ENCODE results near the gene RECQL5.
A peak's percentile ranks its signal among the peaks of the same experiment; 100 is the strongest.

The RECQL5 gene

GRCh38 chr17:75664099-75664549 is 2.8 kb downstream of the RECQL5 start:
- TF ChIP-seq CTCF (IDR thresholded peaks at IDR 0.05; ENCODE audit: extremely low read depth, missing control alignments) = no peak
- peak; percentile 52 for DNase-seq (ENCODE audit: low spot score)

GRCh38 chr17:75662511-75662910 is 4.4 kb downstream of the RECQL5 start:
- DNase-seq (ENCODE audit: low spot score) = no peak
- no peak for TF ChIP-seq CTCF (IDR thresholded peaks at IDR 0.05; ENCODE audit: extremely low read depth, missing control alignments)

GRCh38 chr17:75661531-75661930 is 5.4 kb downstream of the RECQL5 start:
- no peak for DNase-seq (ENCODE audit: low spot score)
- TF ChIP-seq CTCF (IDR thresholded peaks at IDR 0.05; ENCODE audit: extremely low read depth, missing control alignments) = no peak

GRCh38 chr17:75658237-75658636 is 8.7 kb downstream of the RECQL5 start:
- TF ChIP-seq CTCF (IDR thresholded peaks at IDR 0.05; ENCODE audit: extremely low read depth, missing control alignments) = no peak
- no peak for DNase-seq (ENCODE audit: low spot score)

- no peak for TF ChIP-seq CTCF (IDR thresholded peaks at IDR 0.05; ENCODE audit: extremely low read depth, missing control alignments)
- no peak for DNase-seq (ENCODE audit: low spot score)
These were observed 12.8 kb downstream of the RECQL5 start for GRCh38 chr17:75654176-75654575.

GRCh38 chr17:75652934-75653549 is 13.9 kb downstream of the RECQL5 start:
- no peak for DNase-seq (ENCODE audit: low spot score)
- TF ChIP-seq CTCF (IDR thresholded peaks at IDR 0.05; ENCODE audit: extremely low read depth, missing control alignments) = peak; percentile 48

GRCh38 chr17:75652341-75652740 is 14.6 kb downstream of the RECQL5 start:
- no peak for DNase-seq (ENCODE audit: low spot score)
- no peak for TF ChIP-seq CTCF (IDR thresholded peaks at IDR 0.05; ENCODE audit: extremely low read depth, missing control alignments)

Data from GM20000 (cell line).